GM21717 (cell line): ENCODE data around the gene ESRRG.
"Not testable (repeated sequence)": the region's sequence is repeated elsewhere in the genome, so short reads cannot be mapped to it uniquely, and the experiment has no call there.

Experiments used
- ATAC-seq: cut with Tn5 transposase; IDR thresholded peaks from one replicate; pipeline ENCODE4 v1.9.1; 2021; ENCODE audit warnings: mild to moderate bottlenecking, moderate library complexity; ENCODE audit not compliant: unreplicated experiment

ESRRG gene

GRCh38 chr1:216576234-216576937, 146.8 kb downstream of the ESRRG start:
- ATAC-seq = no peak

GRCh38 chr1:216566641-216567205, 156.5 kb downstream of the ESRRG start:
- ATAC-seq = no peak

GRCh38 chr1:216563087-216563486, 160.1 kb downstream of the ESRRG start:
- no peak for ATAC-seq

- ATAC-seq = no peak
These were observed 160.8 kb downstream of the ESRRG start for GRCh38 chr1:216562383-216562782.

GRCh38 chr1:216560527-216560926, 162.7 kb downstream of the ESRRG start:
- no peak for ATAC-seq

GRCh38 chr1:216559359-216559758, 163.9 kb downstream of the ESRRG start:
- ATAC-seq = no peak

GRCh38 chr1:216555653-216556052, 167.6 kb downstream of the ESRRG start:
- ATAC-seq = no peak

- ATAC-seq = no peak
These were observed 168.3 kb downstream of the ESRRG start for GRCh38 chr1:216554934-216555333.

- ATAC-seq = no peak
These were observed 169.5 kb downstream of the ESRRG start for GRCh38 chr1:216553766-216554165.

- ATAC-seq = no peak
These were observed 170.2 kb downstream of the ESRRG start for GRCh38 chr1:216553040-216553439.

GRCh38 chr1:216549796-216550195, 173.4 kb downstream of the ESRRG start:
- ATAC-seq = no peak

GRCh38 chr1:216542741-216543140, 180.5 kb downstream of the ESRRG start:
- ATAC-seq = no peak

GRCh38 chr1:216542263-216542662, 181.0 kb downstream of the ESRRG start:
- ATAC-seq = no peak

- ATAC-seq = no peak
These were observed 187.5 kb downstream of the ESRRG start for GRCh38 chr1:216535751-216536150.

GRCh38 chr1:216535059-216535458, 188.2 kb downstream of the ESRRG start:
- ATAC-seq = no peak

GRCh38 chr1:216533776-216534175, 189.5 kb downstream of the ESRRG start:
- ATAC-seq = no peak

GRCh38 chr1:216532251-216532798, 190.9 kb downstream of the ESRRG start:
- ATAC-seq = no peak

- peak; percentile 76 for ATAC-seq
These were observed 191.7 kb downstream of the ESRRG start for GRCh38 chr1:216531263-216532239.

- not testable (repeated sequence) for ATAC-seq
These were observed 193.4 kb downstream of the ESRRG start for GRCh38 chr1:216529851-216530250.

GRCh38 chr1:216528816-216529215, 194.4 kb downstream of the ESRRG start:
- ATAC-seq = peak; percentile 94

GRCh38 chr1:216523449-216524190, 199.6 kb downstream of the ESRRG start:
- no peak for ATAC-seq
